Stimulated activated CD4-positive, alpha-beta T cell treated with anti-CD3 and anti-CD28 coated beads, Interleukin-2, amount 100 ng/mL, for 4 hours (primary cell): ENCODE results near the gene IDH3A.
"Not testable (repeated sequence)": the region's sequence is repeated elsewhere in the genome, so short reads cannot be mapped to it uniquely, and the experiment has no call there.

Source experiments
- DNase-seq: peaks from one replicate; pipeline ENCODE4 v3.0.0-alpha.2; 2020; ENCODE audit warnings: low read depth

IDH3A gene

GRCh38 chr15:78129751-78130287 is 19.3 kb upstream of the IDH3A start:
- DNase-seq = no peak

GRCh38 chr15:78130466-78131294 is 18.5 kb upstream of the IDH3A start:
- peak; percentile 12 for DNase-seq

GRCh38 chr15:78131295-78132061 is 17.7 kb upstream of the IDH3A start, which contains the start of gene CIB2:
Gene CIB2 (minus strand): TSS chr15:78131445. CDS start chr15:78131215, 230 bp downstream.
- DNase-seq = peak; percentile 60

- DNase-seq = no peak
Measured at GRCh38 chr15:78133801-78134200, 15.4 kb upstream of the IDH3A start.

GRCh38 chr15:78139578-78139977 is 9.6 kb upstream of the IDH3A start:
- DNase-seq = no peak

- no peak for DNase-seq
Measured at GRCh38 chr15:78140292-78140691, 8.9 kb upstream of the IDH3A start.

GRCh38 chr15:78142332-78142731 is 6.8 kb upstream of the IDH3A start:
- DNase-seq = no peak

GRCh38 chr15:78146425-78147154 is 2.6 kb upstream of the IDH3A start:
- no peak for DNase-seq

- no peak for DNase-seq
Measured at GRCh38 chr15:78147566-78147965, 1.6 kb upstream of the IDH3A start.

- DNase-seq = no peak
Measured at GRCh38 chr15:78148392-78149067, 632 bp upstream of the IDH3A start.

GRCh38 chr15:78149805-78150751 is 916 bp downstream of the IDH3A start:
- DNase-seq = no peak

- DNase-seq = not testable (repeated sequence)
Measured at GRCh38 chr15:78151075-78151474, 1.9 kb downstream of the IDH3A start.

- no peak for DNase-seq
Measured at GRCh38 chr15:78154955-78155354, 5.8 kb downstream of the IDH3A start.

- no peak for DNase-seq
Measured at GRCh38 chr15:78155355-78155939, 6.3 kb downstream of the IDH3A start.

- DNase-seq = no peak
Measured at GRCh38 chr15:78156653-78157052, 7.5 kb downstream of the IDH3A start.

GRCh38 chr15:78157203-78157602 is 8.0 kb downstream of the IDH3A start:
- DNase-seq = no peak

- no peak for DNase-seq
Measured at GRCh38 chr15:78159395-78159794, 10.2 kb downstream of the IDH3A start.

GRCh38 chr15:78162038-78162437 is 12.9 kb downstream of the IDH3A start:
- peak; percentile 20 for DNase-seq

GRCh38 chr15:78164010-78164409 is 14.8 kb downstream of the IDH3A start:
- DNase-seq = no peak
